Measurements from ENCODE around the gene VWA3B. TPM values are rescaled to one million over a fixed set of nuclear protein-coding genes. Genes with fewer than 3 reads are reported as not detected.

The VWA3B gene
- total RNA-seq, 1 experiment from 2014 or later, result not detected

- H2AFZ ChIP-seq (ENCODE audit: low read length), result no peak overlapping the region
- no peak overlapping the region for H3K14ac ChIP-seq (ENCODE audit: insufficient read depth, low read length)
- TF ChIP-seq, protein P1, sequence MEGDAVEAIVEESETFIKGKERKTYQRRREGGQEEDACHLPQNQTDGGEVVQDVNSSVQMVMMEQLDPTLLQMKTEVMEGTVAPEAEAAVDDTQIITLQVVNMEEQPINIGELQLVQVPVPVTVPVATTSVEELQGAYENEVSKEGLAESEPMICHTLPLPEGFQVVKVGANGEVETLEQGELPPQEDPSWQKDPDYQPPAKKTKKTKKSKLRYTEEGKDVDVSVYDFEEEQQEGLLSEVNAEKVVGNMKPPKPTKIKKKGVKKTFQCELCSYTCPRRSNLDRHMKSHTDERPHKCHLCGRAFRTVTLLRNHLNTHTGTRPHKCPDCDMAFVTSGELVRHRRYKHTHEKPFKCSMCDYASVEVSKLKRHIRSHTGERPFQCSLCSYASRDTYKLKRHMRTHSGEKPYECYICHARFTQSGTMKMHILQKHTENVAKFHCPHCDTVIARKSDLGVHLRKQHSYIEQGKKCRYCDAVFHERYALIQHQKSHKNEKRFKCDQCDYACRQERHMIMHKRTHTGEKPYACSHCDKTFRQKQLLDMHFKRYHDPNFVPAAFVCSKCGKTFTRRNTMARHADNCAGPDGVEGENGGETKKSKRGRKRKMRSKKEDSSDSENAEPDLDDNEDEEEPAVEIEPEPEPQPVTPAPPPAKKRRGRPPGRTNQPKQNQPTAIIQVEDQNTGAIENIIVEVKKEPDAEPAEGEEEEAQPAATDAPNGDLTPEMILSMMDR (conservative IDR thresholded peaks at IDR 0.05), result no peak
- H3K4me1 ChIP-seq (ENCODE audit: insufficient read depth, low read length), result no peaks in the 10 kb centered on the region
- H3K56ac ChIP-seq (ENCODE audit: insufficient read length, low read depth, low read length), result no peak overlapping the region
- no peak overlapping the region for H3K9ac ChIP-seq (ENCODE audit: extremely low read depth, insufficient read length, low read length)
- H3K4ac ChIP-seq (ENCODE audit: low read depth, low read length), result no peak overlapping the region
- Mint-ChIP-seq H3K4me3 (no peak overlapping the region), H3K27ac (no peak overlapping the region), H3K36me3 (ENCODE audit: insufficient read depth in 1 of 3, low read depth in 3 of 3) (no peaks in the 10 kb centered on the region), H3K9me3 (no peaks in the 10 kb centered on the region; a peak in 1 of 5 replicates), H3K4me1 (peaks cover 3 to 9% of the 10 kb centered on the region in 2 experiments; a peak in 2 of 4 replicates), H3K27me3 (ENCODE audit: low read depth) (peaks cover 59% of the 10 kb centered on the region)
- H2BK5ac ChIP-seq (ENCODE audit: insufficient read length, low read length), result no peak overlapping the region
- no peak overlapping the region for H4K5ac ChIP-seq (ENCODE audit: insufficient read length, low read depth, low read length)
- H2BK15ac ChIP-seq (ENCODE audit: low read depth, low read length), result no peak overlapping the region
- WGBS (ENCODE audit: extremely low coverage, insufficient read length, low lambda C conversion rate), result no CpG with 5 or more reads among the region's 5 CpGs
- no peak overlapping the region for H2BK20ac ChIP-seq (ENCODE audit: low read depth, low read length, poor library complexity, severe bottlenecking)
- no peaks in the 10 kb centered on the region for H3K9me3 ChIP-seq (ENCODE audit: control insufficient read depth, low read depth, low read length)
- H2BK120ac ChIP-seq (ENCODE audit: low read depth, low read length, poor library complexity, severe bottlenecking), result no peak overlapping the region
- no peaks in the 10 kb centered on the region for H3K79me1 ChIP-seq (ENCODE audit: insufficient read depth, low read depth, low read length, poor library complexity, severe bottlenecking)
- no peak overlapping the region for H2BK12ac ChIP-seq (ENCODE audit: insufficient read length, low read depth, low read length)
- no peak overlapping the region for H3K4me2 ChIP-seq (ENCODE audit: insufficient read depth, insufficient read length, low read length)
- H3K27ac ChIP-seq (ENCODE audit: insufficient read length, low read depth, low read length), result no peak overlapping the region
- H3T11ph ChIP-seq (ENCODE audit: low read length), result no peak overlapping the region
- H3K79me2 ChIP-seq (ENCODE audit: insufficient read depth, low read length), result no peaks in the 10 kb centered on the region
- no peak overlapping the region for H3K18ac ChIP-seq (ENCODE audit: insufficient read length, low read depth, low read length)
- H4K20me1 ChIP-seq (ENCODE audit: control insufficient read depth, insufficient read depth, insufficient read length), result no peaks in the 10 kb centered on the region
- no peak overlapping the region for H4K8ac ChIP-seq (replicated peaks; ENCODE audit: insufficient read length, low read depth, low read length)
- no peak for DNase-seq
- H3K23me2 ChIP-seq (ENCODE audit: insufficient read length, low read depth, low read length, poor library complexity, severe bottlenecking), result peaks cover 8% of the 10 kb centered on the region
- no peak overlapping the region for H3K23ac ChIP-seq (ENCODE audit: insufficient read length, low read depth, low read length)
- H2AK5ac ChIP-seq (ENCODE audit: insufficient read length, low read length), result no peak overlapping the region
- H3K27me3 ChIP-seq (ENCODE audit: insufficient read depth, low read length), result peaks cover 6% of the 10 kb centered on the region; the same call in 1 of the 2 replicates
- H4K91ac ChIP-seq (ENCODE audit: insufficient read length, low read depth, low read length), result no peak overlapping the region
Measured at GRCh38 chr2:98084151-98084868, 2.7 kb upstream of the VWA3B start.
